HepG2 (cell line): ENCODE data around the gene SLC1A4. TPM values are rescaled to one million over a fixed set of nuclear protein-coding genes. Genes with fewer than 3 reads are reported as not detected.

ENCODE experiments used
- FOXM1 ChIP-seq: sonication (generic); formaldehyde crosslinking; IDR thresholded peaks from 2 replicates; pipeline ENCODE4 v1.5.0; 2020; ENCODE audit warnings: missing genetic modification reagents
- KAT7 ChIP-seq: IDR thresholded peaks from 2 replicates; pipeline ENCODE4 v1.6.1; 2018; ENCODE audit warnings: borderline replicate concordance, missing compliant biosample characterization
- NONO ChIP-seq, 2 experiments: fragments of 450-650 bp in 1 of 2; sonication (generic) in 1 of 2; formaldehyde crosslinking in 1 of 2; IDR thresholded peaks in 1 of 2; conservative IDR thresholded peaks in 1 of 2; 2 replicates each; pipeline versions ENCODE4 v1.6.1 to v1.8.0; 2017 to 2022; ENCODE audit warnings: mild to moderate bottlenecking in 1 of 2, missing genetic modification reagents in 1 of 2, moderate library complexity in 1 of 2
- ONECUT2 ChIP-seq: sonication (generic); formaldehyde crosslinking; IDR thresholded peaks from 2 replicates; pipeline ENCODE4 v1.4.0; 2020; ENCODE audit warnings: missing genetic modification reagents
- SNAPC2 ChIP-seq: sonication (generic); formaldehyde crosslinking; IDR thresholded peaks from 2 replicates; pipeline ENCODE4 v1.8.1; 2022; ENCODE audit warnings: mild to moderate bottlenecking, missing genetic modification reagents
- TARDBP ChIP-seq: sonication (generic); formaldehyde crosslinking; IDR thresholded peaks from 2 replicates; pipeline ENCODE4 v1.8.0; 2022; ENCODE audit warnings: mild to moderate bottlenecking, missing genetic modification reagents
- ZFP90 ChIP-seq: sonication (generic); formaldehyde crosslinking; IDR thresholded peaks from 2 replicates; pipeline ENCODE4 v1.8.0; 2022; ENCODE audit warnings: missing genetic modification reagents, mild to moderate bottlenecking, inconsistent platforms, borderline replicate concordance
- ZNF367 ChIP-seq: sonication (generic); formaldehyde crosslinking; IDR thresholded peaks from 2 replicates; pipeline ENCODE4 v1.4.0; 2020; ENCODE audit warnings: missing genetic modification reagents, borderline replicate concordance
- ZNF670 ChIP-seq: sonication (generic); formaldehyde crosslinking; IDR thresholded peaks from 2 replicates; pipeline ENCODE4 v1.8.0; 2022; ENCODE audit warnings: mild to moderate bottlenecking, missing genetic modification reagents, borderline replicate concordance
- ZNF891 ChIP-seq: sonication (generic); formaldehyde crosslinking; IDR thresholded peaks from 2 replicates; pipeline ENCODE4 v1.5.0; 2020; ENCODE audit warnings: mild to moderate bottlenecking, missing genetic modification reagents
- polyA plus RNA-seq, 8 experiments: library from polyadenylated mRNA; depleted of rRNA in 3 of 8; stranded (reverse) in 7 of 8; unstranded in 1 of 8; fragments of >200 nt; fragmentation: Illumina TruSeq in 4 of 8; extraction: Trizol in 4 of 8; gene quantifications; 2 replicates each; pipeline versions ENCODE4 v1.2.1 to v1.2.3, GENCODE V29; 2011 to 2016; ENCODE audit warnings: low read depth in 4 of 8, missing spikeins in 1 of 8, mixed read lengths in 1 of 8; ENCODE audit not compliant: insufficient read depth in 1 of 8
- total RNA-seq, 5 experiments: library from RNA; depleted of rRNA; stranded (reverse); fragments of >200 nt; fragmentation: Illumina TruSeq; extraction: Trizol; gene quantifications; 2 replicates each; pipeline ENCODE4 v1.2.3, GENCODE V29; 2016; ENCODE audit warnings: low read depth in 1 of 5
- TF ChIP-seq, protein P1 (sequence below): sonication (generic); formaldehyde crosslinking; IDR thresholded peaks from 2 replicates; pipeline ENCODE4 v1.9.0; 2022; ENCODE audit warnings: missing genetic modification reagents, mild to moderate bottlenecking, borderline replicate concordance
- TF ChIP-seq, protein P2 (sequence below): IDR thresholded peaks from 2 replicates; pipeline ENCODE4 v1.6.1; 2016; ENCODE audit warnings: missing genetic modification reagents, missing compliant biosample characterization
- TF ChIP-seq, protein P3 (sequence below): sonication (generic); formaldehyde crosslinking; IDR thresholded peaks from 2 replicates; pipeline ENCODE4 v1.5.0; 2020; ENCODE audit warnings: mild to moderate bottlenecking, missing genetic modification reagents, moderate library complexity
- TF ChIP-seq, protein P4 (sequence below): sonication (generic); formaldehyde crosslinking; IDR thresholded peaks from 2 replicates; pipeline ENCODE4 v1.5.0; 2020; ENCODE audit warnings: mild to moderate bottlenecking, missing genetic modification reagents, borderline replicate concordance
- TF ChIP-seq, protein P5 (sequence below): sonication (generic); formaldehyde crosslinking; IDR thresholded peaks from 2 replicates; pipeline ENCODE4 v1.4.0; 2020; ENCODE audit warnings: mild to moderate bottlenecking, missing genetic modification reagents
- TF ChIP-seq, protein P6 (sequence below): IDR thresholded peaks from 2 replicates; pipeline ENCODE4 v1.6.1; 2016; ENCODE audit warnings: mild to moderate bottlenecking, missing biosample characterization, missing genetic modification reagents

The SLC1A4 gene
- total and polyA plus RNA-seq, 2 of the 13 experiments (the other 11 are each of a cell fraction or from before 2014, with no cell fraction given) = 21.0 to 39.6 TPM

DNA sequence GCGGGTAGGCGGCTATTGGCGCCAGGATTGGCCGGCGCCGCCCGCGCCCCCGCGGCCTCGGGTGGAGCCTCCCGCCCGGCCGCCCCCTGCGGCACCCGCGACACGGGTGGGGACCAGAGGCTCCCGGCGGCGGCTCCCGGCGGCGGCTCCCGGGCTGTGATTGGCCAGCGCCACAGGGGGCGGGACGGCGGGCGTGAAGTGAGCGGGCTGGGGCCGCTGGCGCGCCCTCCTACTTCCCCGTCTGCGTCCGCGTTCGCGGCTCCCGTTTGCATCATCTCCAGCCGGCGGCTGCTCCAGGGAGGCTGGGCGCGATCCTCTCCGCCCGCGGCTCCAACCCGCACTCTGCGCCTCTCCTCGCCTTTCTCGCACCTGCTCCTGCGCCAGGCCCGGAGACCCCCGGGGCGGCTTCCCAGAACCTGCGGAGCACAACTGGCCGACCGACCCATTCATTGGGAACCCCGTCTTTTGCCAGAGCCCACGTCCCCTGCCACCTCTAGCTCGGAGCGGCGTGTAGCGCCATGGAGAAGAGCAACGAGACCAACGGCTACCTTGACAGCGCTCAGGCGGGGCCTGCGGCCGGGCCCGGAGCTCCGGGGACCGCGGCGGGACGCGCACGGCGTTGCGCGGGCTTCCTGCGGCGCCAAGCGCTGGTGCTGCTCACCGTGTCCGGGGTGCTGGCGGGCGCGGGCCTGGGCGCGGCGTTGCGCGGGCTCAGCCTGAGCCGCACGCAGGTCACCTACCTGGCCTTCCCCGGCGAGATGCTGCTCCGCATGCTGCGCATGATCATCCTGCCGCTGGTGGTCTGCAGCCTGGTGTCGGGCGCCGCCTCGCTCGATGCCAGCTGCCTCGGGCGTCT, at the start of gene SLC1A4 (continued):
- TF ChIP-seq, protein P1, sequence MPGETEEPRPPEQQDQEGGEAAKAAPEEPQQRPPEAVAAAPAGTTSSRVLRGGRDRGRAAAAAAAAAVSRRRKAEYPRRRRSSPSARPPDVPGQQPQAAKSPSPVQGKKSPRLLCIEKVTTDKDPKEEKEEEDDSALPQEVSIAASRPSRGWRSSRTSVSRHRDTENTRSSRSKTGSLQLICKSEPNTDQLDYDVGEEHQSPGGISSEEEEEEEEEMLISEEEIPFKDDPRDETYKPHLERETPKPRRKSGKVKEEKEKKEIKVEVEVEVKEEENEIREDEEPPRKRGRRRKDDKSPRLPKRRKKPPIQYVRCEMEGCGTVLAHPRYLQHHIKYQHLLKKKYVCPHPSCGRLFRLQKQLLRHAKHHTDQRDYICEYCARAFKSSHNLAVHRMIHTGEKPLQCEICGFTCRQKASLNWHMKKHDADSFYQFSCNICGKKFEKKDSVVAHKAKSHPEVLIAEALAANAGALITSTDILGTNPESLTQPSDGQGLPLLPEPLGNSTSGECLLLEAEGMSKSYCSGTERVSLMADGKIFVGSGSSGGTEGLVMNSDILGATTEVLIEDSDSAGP (CRISPR knock-in tag) = peak; percentile 4; the same call in 1 of the 2 replicates
- TF ChIP-seq KAT7 (peak; percentile 22; the same call in 1 of the 2 replicates), TARDBP (CRISPR knock-in tag) (no peak), ZNF670 (CRISPR knock-in tag) (no peak), FOXM1 (CRISPR knock-in tag) (0 out of 2 replicates have a peak, but pooled peaks have one; percentile 46), ZNF891 (peak; percentile 14; the same call in 1 of the 2 replicates), NONO (IDR thresholded peaks at IDR 0.05) (no peak), NONO (CRISPR knock-in tag; conservative IDR thresholded peaks at IDR 0.05) (peak; percentile 72; the same call in 1 of the 2 replicates), SNAPC2 (CRISPR knock-in tag) (peak; percentile 66; the same call in 1 of the 2 replicates), ZNF367 (CRISPR knock-in tag) (peak; percentile 78; the same call in 1 of the 2 replicates), ZFP90 (CRISPR knock-in tag) (no peak; the same call in 1 of the 2 replicates), ONECUT2 (CRISPR knock-in tag) (peak; percentile 34; the same call in 1 of the 2 replicates)
- TF ChIP-seq, protein P2, sequence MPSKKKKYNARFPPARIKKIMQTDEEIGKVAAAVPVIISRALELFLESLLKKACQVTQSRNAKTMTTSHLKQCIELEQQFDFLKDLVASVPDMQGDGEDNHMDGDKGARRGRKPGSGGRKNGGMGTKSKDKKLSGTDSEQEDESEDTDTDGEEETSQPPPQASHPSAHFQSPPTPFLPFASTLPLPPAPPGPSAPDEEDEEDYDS (CRISPR knock-in tag) = no peak; the same call in none of the 2 replicates
- TF ChIP-seq, protein P3, sequence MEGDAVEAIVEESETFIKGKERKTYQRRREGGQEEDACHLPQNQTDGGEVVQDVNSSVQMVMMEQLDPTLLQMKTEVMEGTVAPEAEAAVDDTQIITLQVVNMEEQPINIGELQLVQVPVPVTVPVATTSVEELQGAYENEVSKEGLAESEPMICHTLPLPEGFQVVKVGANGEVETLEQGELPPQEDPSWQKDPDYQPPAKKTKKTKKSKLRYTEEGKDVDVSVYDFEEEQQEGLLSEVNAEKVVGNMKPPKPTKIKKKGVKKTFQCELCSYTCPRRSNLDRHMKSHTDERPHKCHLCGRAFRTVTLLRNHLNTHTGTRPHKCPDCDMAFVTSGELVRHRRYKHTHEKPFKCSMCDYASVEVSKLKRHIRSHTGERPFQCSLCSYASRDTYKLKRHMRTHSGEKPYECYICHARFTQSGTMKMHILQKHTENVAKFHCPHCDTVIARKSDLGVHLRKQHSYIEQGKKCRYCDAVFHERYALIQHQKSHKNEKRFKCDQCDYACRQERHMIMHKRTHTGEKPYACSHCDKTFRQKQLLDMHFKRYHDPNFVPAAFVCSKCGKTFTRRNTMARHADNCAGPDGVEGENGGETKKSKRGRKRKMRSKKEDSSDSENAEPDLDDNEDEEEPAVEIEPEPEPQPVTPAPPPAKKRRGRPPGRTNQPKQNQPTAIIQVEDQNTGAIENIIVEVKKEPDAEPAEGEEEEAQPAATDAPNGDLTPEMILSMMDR = 0 out of 2 replicates have a peak, but pooled peaks have one; percentile 12
- TF ChIP-seq, protein P4, sequence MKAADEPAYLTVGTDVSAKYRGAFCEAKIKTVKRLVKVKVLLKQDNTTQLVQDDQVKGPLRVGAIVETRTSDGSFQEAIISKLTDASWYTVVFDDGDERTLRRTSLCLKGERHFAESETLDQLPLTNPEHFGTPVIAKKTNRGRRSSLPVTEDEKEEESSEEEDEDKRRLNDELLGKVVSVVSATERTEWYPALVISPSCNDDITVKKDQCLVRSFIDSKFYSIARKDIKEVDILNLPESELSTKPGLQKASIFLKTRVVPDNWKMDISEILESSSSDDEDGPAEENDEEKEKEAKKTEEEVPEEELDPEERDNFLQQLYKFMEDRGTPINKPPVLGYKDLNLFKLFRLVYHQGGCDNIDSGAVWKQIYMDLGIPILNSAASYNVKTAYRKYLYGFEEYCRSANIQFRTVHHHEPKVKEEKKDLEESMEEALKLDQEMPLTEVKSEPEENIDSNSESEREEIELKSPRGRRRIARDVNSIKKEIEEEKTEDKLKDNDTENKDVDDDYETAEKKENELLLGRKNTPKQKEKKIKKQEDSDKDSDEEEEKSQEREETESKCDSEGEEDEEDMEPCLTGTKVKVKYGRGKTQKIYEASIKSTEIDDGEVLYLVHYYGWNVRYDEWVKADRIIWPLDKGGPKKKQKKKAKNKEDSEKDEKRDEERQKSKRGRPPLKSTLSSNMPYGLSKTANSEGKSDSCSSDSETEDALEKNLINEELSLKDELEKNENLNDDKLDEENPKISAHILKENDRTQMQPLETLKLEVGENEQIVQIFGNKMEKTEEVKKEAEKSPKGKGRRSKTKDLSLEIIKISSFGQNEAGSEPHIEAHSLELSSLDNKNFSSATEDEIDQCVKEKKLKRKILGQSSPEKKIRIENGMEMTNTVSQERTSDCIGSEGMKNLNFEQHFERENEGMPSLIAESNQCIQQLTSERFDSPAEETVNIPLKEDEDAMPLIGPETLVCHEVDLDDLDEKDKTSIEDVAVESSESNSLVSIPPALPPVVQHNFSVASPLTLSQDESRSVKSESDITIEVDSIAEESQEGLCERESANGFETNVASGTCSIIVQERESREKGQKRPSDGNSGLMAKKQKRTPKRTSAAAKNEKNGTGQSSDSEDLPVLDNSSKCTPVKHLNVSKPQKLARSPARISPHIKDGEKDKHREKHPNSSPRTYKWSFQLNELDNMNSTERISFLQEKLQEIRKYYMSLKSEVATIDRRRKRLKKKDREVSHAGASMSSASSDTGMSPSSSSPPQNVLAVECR (CRISPR knock-in tag) = peak; percentile 70
- TF ChIP-seq, protein P5, sequence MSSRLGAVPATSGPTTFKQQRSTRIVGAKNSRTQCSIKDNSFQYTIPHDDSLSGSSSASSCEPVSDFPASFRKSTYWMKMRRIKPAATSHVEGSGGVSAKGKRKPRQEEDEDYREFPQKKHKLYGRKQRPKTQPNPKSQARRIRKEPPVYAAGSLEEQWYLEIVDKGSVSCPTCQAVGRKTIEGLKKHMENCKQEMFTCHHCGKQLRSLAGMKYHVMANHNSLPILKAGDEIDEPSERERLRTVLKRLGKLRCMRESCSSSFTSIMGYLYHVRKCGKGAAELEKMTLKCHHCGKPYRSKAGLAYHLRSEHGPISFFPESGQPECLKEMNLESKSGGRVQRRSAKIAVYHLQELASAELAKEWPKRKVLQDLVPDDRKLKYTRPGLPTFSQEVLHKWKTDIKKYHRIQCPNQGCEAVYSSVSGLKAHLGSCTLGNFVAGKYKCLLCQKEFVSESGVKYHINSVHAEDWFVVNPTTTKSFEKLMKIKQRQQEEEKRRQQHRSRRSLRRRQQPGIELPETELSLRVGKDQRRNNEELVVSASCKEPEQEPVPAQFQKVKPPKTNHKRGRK (CRISPR knock-in tag) = 0 out of 2 replicates have a peak, but pooled peaks have one; percentile 1
- TF ChIP-seq, protein P6, sequence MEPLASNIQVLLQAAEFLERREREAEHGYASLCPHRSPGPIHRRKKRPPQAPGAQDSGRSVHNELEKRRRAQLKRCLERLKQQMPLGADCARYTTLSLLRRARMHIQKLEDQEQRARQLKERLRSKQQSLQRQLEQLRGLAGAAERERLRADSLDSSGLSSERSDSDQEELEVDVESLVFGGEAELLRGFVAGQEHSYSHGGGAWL = peak; percentile 24; the same call in 1 of the 2 replicates
